GM12878 (cell line): ENCODE data around the gene GNAT1. TPM values are rescaled to one million over a fixed set of nuclear protein-coding genes. Genes with fewer than 3 reads are reported as not detected.

Experiments used
- ATAC-seq: fragments of 200-7000 bp; cut with Tn5 transposase; 3 replicates; pipeline ENCODE4 v1.9.1; 2020; ENCODE audit warnings: mild to moderate bottlenecking, moderate library complexity
- BruUV-seq: library from RNA; stranded (reverse); fragments of 400-500 nt; replicated peaks from 2 replicates; lab custom pipeline; 2021; lab: Mats Ljungman, UMichigan
- CTCF ChIA-PET: fragments of 300-600 bp; sonication (Branson Sonifier 250); formaldehyde crosslinking; extraction: SDS; loops from one replicate; lab custom pipeline; 2021; ENCODE audit warnings: inconsistent platforms; lab: Yijun Ruan, JAX
- POLR2A ChIA-PET: fragments of 350-600 bp; formaldehyde crosslinking; extraction: SDS; loops from one replicate; lab custom pipeline; 2021; ENCODE audit warnings: inconsistent platforms; lab: Charles Lee
- RAD21 ChIA-PET: fragments of 300-600 bp; sonication (Branson Sonifier 250); formaldehyde crosslinking; loops from one replicate; lab custom pipeline; 2023; ENCODE audit warnings: antibody characterized with exemption; ENCODE audit not compliant: unreplicated experiment; lab: Charles Lee
- SMC1A ChIA-PET: fragments of 300-600 bp; sonication (Branson Sonifier 250); formaldehyde crosslinking; loops from one replicate; lab custom pipeline; 2023; ENCODE audit not compliant: unreplicated experiment, uncharacterized antibody; lab: Charles Lee
- DNase-seq: peaks from one replicate; pipeline ENCODE4 v3.0.0-alpha.2; 2011; ENCODE audit warnings: low read depth, low spot score
- FAIRE-seq: peaks from 3 replicates; lab custom pipeline; 2011; peaks lifted over from hg19 to GRCh38; lab: Jason Lieb, UNC
- H2AFZ ChIP-seq: 2 replicates; pipeline ENCODE4 v1.6.0; 2011; ENCODE audit warnings: low read depth, low read length, control low read depth; ENCODE audit not compliant: control insufficient read depth
- H3K27ac ChIP-seq: 2 replicates; pipeline ENCODE4 v1.5.1; 2011; ENCODE audit warnings: control low read depth; ENCODE audit not compliant: control insufficient read depth, insufficient read depth
- H3K27me3 ChIP-seq, 2 experiments: replicated peaks in 1 of 2; 2 replicates each; pipeline versions ENCODE4 v1.6.0 to v1.6.1; 2011; ENCODE audit warnings: low read length in 1 of 2; ENCODE audit not compliant: control insufficient read depth in 2 of 2, insufficient read depth in 2 of 2
- H3K36me3 ChIP-seq, 2 experiments: 2 replicates each; pipeline ENCODE4 v1.5.1; 2011; ENCODE audit warnings: low read length in 1 of 2; ENCODE audit not compliant: control insufficient read depth in 2 of 2, insufficient read depth in 2 of 2
- H3K4me1 ChIP-seq: 2 replicates; pipeline ENCODE4 v1.6.1; 2011; ENCODE audit warnings: mild to moderate bottlenecking, low read length, moderate library complexity, mixed read lengths; ENCODE audit not compliant: control insufficient read depth, insufficient read depth
- H3K4me2 ChIP-seq: 2 replicates; pipeline ENCODE4 v1.6.0; 2011; ENCODE audit warnings: control low read depth; ENCODE audit not compliant: control insufficient read depth, insufficient read depth
- H3K4me3 ChIP-seq: fragments of 200-600 bp; sonication (generic); 2 replicates; pipeline ENCODE4 v1.5.1; 2016
- H3K79me2 ChIP-seq: 2 replicates; pipeline ENCODE4 v1.6.0; 2011; ENCODE audit warnings: low read length; ENCODE audit not compliant: control insufficient read depth, insufficient read depth
- H3K9ac ChIP-seq: 2 replicates; pipeline ENCODE4 v1.8.0; 2011; ENCODE audit warnings: low read length, control low read depth, mixed read lengths; ENCODE audit not compliant: control insufficient read depth, insufficient read depth
- H3K9me3 ChIP-seq: replicated peaks from 3 replicates; pipeline ENCODE4 v1.5.1; 2011; ENCODE audit warnings: mild to moderate bottlenecking, low read length; ENCODE audit not compliant: control insufficient read depth, insufficient read depth
- H4K20me1 ChIP-seq: 2 replicates; pipeline ENCODE4 v1.6.0; 2011; ENCODE audit not compliant: control insufficient read depth, insufficient read depth
- ATF2 ChIP-seq: IDR thresholded peaks from 2 replicates; pipeline ENCODE4 v1.6.1; 2012; ENCODE audit warnings: low read length, inconsistent platforms
- CREM ChIP-seq: IDR thresholded peaks from 2 replicates; pipeline ENCODE4 v1.6.1; 2014; ENCODE audit warnings: antibody characterized with exemption, low read depth
- E2F8 ChIP-seq: fragments of 450-650 bp; IDR thresholded peaks from 2 replicates; pipeline ENCODE4 v1.6.1; 2018; ENCODE audit warnings: mild to moderate bottlenecking, low read depth, moderate library complexity; ENCODE audit not compliant: partially characterized antibody
- EGR1 ChIP-seq, 2 experiments: IDR thresholded peaks; 1 replicate in 1 of 2; 2 replicates in 1 of 2; pipeline ENCODE4 v1.6.1; 2011 to 2012; ENCODE audit warnings: low read depth in 2 of 2, low read length in 2 of 2, borderline replicate concordance in 1 of 2, mild to moderate bottlenecking in 1 of 2, moderate library complexity in 1 of 2
- EZH2 ChIP-seq: IDR thresholded peaks from 2 replicates; pipeline ENCODE4 v1.6.1; 2012; ENCODE audit warnings: low read depth, mild to moderate bottlenecking, control low read depth, inconsistent platforms, low read length, borderline replicate concordance; ENCODE audit not compliant: control insufficient read depth
- FOXK2 ChIP-seq: fragments of 450-650 bp; IDR thresholded peaks from 2 replicates; pipeline ENCODE4 v1.6.1; 2017; ENCODE audit warnings: mild to moderate bottlenecking, moderate library complexity
- GABPA ChIP-seq: IDR thresholded peaks from 2 replicates; pipeline ENCODE4 v1.6.1; 2014; ENCODE audit warnings: antibody characterized with exemption, low read depth, mild to moderate bottlenecking, inconsistent platforms
- IKZF1 ChIP-seq: fragments of 450-650 bp; conservative IDR thresholded peaks from 2 replicates; pipeline ENCODE4 v1.6.1; 2017; ENCODE audit warnings: antibody characterized with exemption, mild to moderate bottlenecking
- JUND ChIP-seq: IDR thresholded peaks from 2 replicates; pipeline ENCODE4 v1.6.1; 2012; ENCODE audit warnings: low read depth, mild to moderate bottlenecking, low read length, improper control_type of control experiment, moderate library complexity
- MYB ChIP-seq: fragments of 150-350 bp; IDR thresholded peaks from 2 replicates; pipeline ENCODE4 v1.6.1; 2014; ENCODE audit warnings: mild to moderate bottlenecking, low read depth, low read length, borderline replicate concordance
- MYC ChIP-seq: IDR thresholded peaks from 2 replicates; pipeline ENCODE4 v1.6.1; 2011; ENCODE audit warnings: mild to moderate bottlenecking, low read length, moderate library complexity, inconsistent platforms; ENCODE audit not compliant: insufficient read depth, insufficient replicate concordance, insufficient read length, severe bottlenecking
- NR2F1 ChIP-seq: fragments of 450-650 bp; conservative IDR thresholded peaks from 2 replicates; pipeline ENCODE4 v1.6.1; 2017; ENCODE audit warnings: mild to moderate bottlenecking
- RAD21 ChIP-seq: IDR thresholded peaks from 2 replicates; pipeline ENCODE4 v1.6.1; 2011; ENCODE audit warnings: mild to moderate bottlenecking, low read depth, low read length, moderate library complexity; ENCODE audit not compliant: insufficient read depth
- SKIL ChIP-seq: fragments of 450-650 bp; IDR thresholded peaks from 2 replicates; pipeline ENCODE4 v1.6.1; 2017; ENCODE audit warnings: mild to moderate bottlenecking, low read depth, inconsistent platforms; ENCODE audit not compliant: poor library complexity, severe bottlenecking
- SPI1 ChIP-seq: IDR thresholded peaks from 2 replicates; pipeline ENCODE4 v1.6.1; 2011; ENCODE audit warnings: low read depth, mild to moderate bottlenecking, low read length, moderate library complexity, borderline replicate concordance; ENCODE audit not compliant: insufficient read depth
- ZSCAN29 ChIP-seq: fragments of 450-650 bp; IDR thresholded peaks from 2 replicates; pipeline ENCODE4 v1.6.1; 2017; ENCODE audit warnings: mild to moderate bottlenecking, moderate library complexity
- ZZZ3 ChIP-seq: IDR thresholded peaks from 2 replicates; pipeline ENCODE4 v1.6.1; 2011; ENCODE audit warnings: low read depth; ENCODE audit not compliant: control insufficient read depth, insufficient read length
- WGBS: methylation state at CpG from one replicate; pipeline ENCODE4 v1.1.6; 2016; ENCODE audit warnings: low lambda C conversion rate; ENCODE audit not compliant: insufficient replicate concordance, insufficient coverage; ENCODE audit errors: missing lambda C conversion rate; 5-methylcytosine and 5-hydroxymethylcytosine counted together
- in situ Hi-C: fragments of 300-500 bp; cut with MboI; formaldehyde crosslinking; loops from 9 replicates; pipeline ENCODE4 v1.14.3; 2018; ENCODE audit warnings: mixed read lengths
- intact Hi-C: fragments of 100-400 bp; cut with micrococcal nuclease; formaldehyde crosslinking; loops from one replicate; pipeline ENCODE4 v1.14.2; 2022; ENCODE audit not compliant: unreplicated experiment
- polyA plus RNA-seq, 11 experiments: library from polyadenylated mRNA; depleted of rRNA in 4 of 11; unstranded in 6 of 11; stranded (reverse) in 5 of 11; fragments of >200 nt; fragmentation: Nextera tagmentation in 4 of 11; fragmentation: Illumina TruSeq in 1 of 11; extraction: Ambion mirVana in 4 of 11; extraction: Trizol in 1 of 11; gene quantifications; 1 replicate in 1 of 11; 2 replicates in 10 of 11; pipeline versions ENCODE4 v1.2.1 to v1.2.3, GENCODE V29; 2011 to 2016; ENCODE audit warnings: inconsistent platforms in 2 of 11, missing spikeins in 2 of 11, low read depth in 1 of 11
- total RNA-seq, 4 experiments: library from RNA; depleted of rRNA in 3 of 4; stranded (reverse); fragments of >200 nt in 3 of 4; fragmentation: Illumina TruSeq in 1 of 4; extraction: Trizol in 1 of 4; gene quantifications; 2 replicates each; pipeline versions ENCODE4 v1.2.1 to v1.2.3, GENCODE V29; 2013 to 2021

The GNAT1 gene
- total and polyA plus RNA-seq, 10 of the 15 experiments (the other 5 are each of a cell fraction or from before 2014, with no cell fraction given): not detected

GRCh38 chr3:50189989-50190388 is 1.4 kb upstream of the GNAT1 start:
- Histone ChIP-seq H3K27ac (no peak overlapping the region), H2AFZ (no peak overlapping the region), H3K79me2 (no peaks in the 10 kb centered on the region), H3K9ac (no peak overlapping the region), H3K4me1 (no peaks in the 10 kb centered on the region), H3K27me3 (no peaks in the 10 kb centered on the region), H3K4me3 (no peak overlapping the region), H4K20me1 (no peaks in the 10 kb centered on the region), H3K9me3 (no peaks in the 10 kb centered on the region), H3K4me2 (no peak overlapping the region), H3K36me3 (no peaks in the 10 kb centered on the region)
- ChIA-PET POLR2A (no interaction called here), RAD21 (interaction anchor here (0.7 to 1.8 kb wide), 3 partner anchors 36 to 72 kb away, joined by 4 to 6 read pairs (median 4); no protein-coding TSS in a partner anchor), CTCF (interaction anchor here (0.6 to 6.9 kb wide), 12 partner anchors 24 to 220 kb away, joined by 3 to 110 read pairs (median 5); partner anchors contain the start of gene LSMEM2), SMC1A (interaction anchor here (2.9 kb wide), 1 partner anchor 37 kb away, joined by 24 read pairs; no protein-coding TSS in a partner anchor)
- intact Hi-C loops (loop anchor here (1.0 kb wide), 1 partner anchor 69 kb away; no protein-coding TSS in a partner anchor), in situ Hi-C loops (loop anchor here (5.0 kb wide), 1 partner anchor 37 kb away; no protein-coding TSS in a partner anchor)
- ATAC-seq (no peak), DNase-seq (no peak), FAIRE-seq (no peak)
- no TSS peak for BruUV-seq
- no peak for TF ChIP-seq EZH2
- TF ChIP-seq MYC: no peak
- TF ChIP-seq CREM: no peak
- TF ChIP-seq MYB: no peak
- no peak for TF ChIP-seq E2F8
- no peak for TF ChIP-seq JUND
- TF ChIP-seq GABPA: no peak
- no peak for TF ChIP-seq EGR1 (IDR thresholded peaks at IDR 0.05; ENCODE audit: borderline replicate concordance in 1 of 2, low read depth in 2 of 2, low read length in 2 of 2)
- TF ChIP-seq ZSCAN29: no peak
- no peak for TF ChIP-seq SKIL
- TF ChIP-seq ATF2: no peak
- TF ChIP-seq NR2F1: no peak
- no peak for TF ChIP-seq SPI1
- no peak for TF ChIP-seq ZZZ3
- no peak for TF ChIP-seq IKZF1
- TF ChIP-seq RAD21: no peak
- TF ChIP-seq FOXK2: no peak
- 41% methylated on average over 7 of the region's 7 CpGs for WGBS
